G401 (cell line): ENCODE data around the gene ELF4. TPM values are rescaled to one million over a fixed set of nuclear protein-coding genes. Genes with fewer than 3 reads are reported as not detected.

Source experiments
- DNase-seq: peaks from one replicate; pipeline ENCODE4 v3.0.0-alpha.2; 2015; ENCODE audit warnings: low spot score
- in situ Hi-C: cut with HindIII; loops from 2 replicates; pipeline ENCODE4 v1.10.0; 2016; ENCODE audit warnings: low sequenced_read_pairs, mixed read lengths
- total RNA-seq: library from RNA; depleted of rRNA; stranded (reverse); fragments of >200 nt; shearing (Covaris generic); gene quantifications from 2 replicates; pipeline ENCODE4 v1.2.3, GENCODE V29; 2014

Gene ELF4
- total RNA-seq, 1 experiment from 2014 or later = 8.4 TPM

DNA sequence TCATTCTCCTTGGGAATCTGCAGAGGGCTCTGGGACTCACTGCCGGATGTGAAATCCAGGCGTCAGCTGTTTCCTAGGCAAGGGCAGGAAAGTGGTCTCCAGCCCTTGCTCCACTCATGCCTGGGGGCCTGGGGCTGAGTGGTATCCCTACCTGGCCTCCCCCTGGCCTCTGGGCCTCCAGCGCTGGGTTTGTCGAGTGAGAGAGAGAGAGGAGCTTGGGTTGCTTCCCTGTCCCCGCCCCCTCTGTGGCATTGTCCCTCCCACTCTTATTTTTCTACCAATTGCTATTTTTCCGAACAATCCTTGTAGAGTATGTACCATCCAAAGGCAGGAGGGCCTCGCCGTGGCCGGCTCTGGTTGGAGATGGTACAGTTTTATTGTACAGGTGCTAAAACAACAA, 53.1 kb downstream of the ELF4 start:
- DNase-seq = peak; percentile 6
- in situ Hi-C loops = no loop called here

DNA sequence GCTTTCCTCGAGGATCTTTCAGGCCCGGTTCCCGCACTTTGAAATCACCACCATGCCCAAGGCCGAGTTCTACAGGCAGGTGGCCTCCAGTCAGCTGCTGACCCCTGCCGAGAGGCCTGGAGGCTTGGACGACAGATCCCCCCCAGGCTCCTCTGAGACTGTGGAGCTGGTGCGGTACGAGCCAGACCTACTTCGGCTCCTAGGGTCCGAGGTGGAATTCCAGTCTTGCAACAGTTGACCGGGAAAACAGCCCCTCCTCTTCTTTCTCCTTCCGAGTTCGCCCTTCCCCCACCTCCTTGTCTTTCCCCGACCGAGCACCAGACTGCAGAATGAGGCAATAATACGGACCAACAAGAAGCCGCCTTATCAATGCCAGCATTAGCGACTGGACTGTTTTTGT, 54.4 kb downstream of the ELF4 start:
- in situ Hi-C loops = no loop called here
- no peak for DNase-seq

DNA sequence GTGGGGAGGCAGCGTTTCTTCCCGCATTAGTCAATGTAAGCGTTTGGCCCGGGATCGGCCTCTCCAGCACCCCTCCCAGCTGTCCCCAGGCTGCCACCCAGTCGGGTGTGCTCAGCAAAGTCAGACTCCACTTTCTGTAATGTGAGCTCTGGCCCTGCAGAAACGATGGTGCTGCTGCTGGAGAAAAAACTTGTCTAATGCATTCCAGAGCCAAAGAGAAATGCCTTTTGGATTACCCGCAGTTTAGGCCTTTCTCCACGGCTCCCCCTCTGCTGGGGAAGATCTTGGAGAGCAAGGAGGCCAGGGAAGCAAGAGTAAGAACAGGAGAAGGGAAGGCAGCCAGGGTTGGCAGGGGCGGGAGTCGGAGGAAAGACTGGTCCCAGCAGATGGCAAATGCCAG, 55.2 kb downstream of the ELF4 start:
- DNase-seq = peak; percentile 11
- in situ Hi-C loops = no loop called here

DNA sequence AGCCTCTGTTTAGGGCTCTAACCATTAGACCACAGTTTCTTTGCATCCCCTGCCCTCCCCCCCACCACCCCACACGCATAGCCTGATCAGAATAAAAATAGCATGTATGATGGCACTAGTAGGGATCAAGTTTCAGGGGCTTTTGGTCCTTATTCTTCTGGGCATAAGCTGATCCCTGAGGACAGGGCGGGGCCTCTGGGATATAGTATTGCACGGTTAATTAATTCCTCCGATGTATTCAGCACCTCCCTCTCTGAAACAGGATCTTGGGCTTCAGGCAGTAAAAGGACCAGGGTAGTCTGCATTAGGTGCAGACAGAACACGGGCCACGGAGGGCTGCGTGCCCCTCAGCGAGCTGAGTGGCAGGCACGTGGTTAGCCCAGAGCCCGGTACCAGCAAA, 57.1 kb downstream of the ELF4 start:
- no peak for DNase-seq
- in situ Hi-C loops = no loop called here

DNA sequence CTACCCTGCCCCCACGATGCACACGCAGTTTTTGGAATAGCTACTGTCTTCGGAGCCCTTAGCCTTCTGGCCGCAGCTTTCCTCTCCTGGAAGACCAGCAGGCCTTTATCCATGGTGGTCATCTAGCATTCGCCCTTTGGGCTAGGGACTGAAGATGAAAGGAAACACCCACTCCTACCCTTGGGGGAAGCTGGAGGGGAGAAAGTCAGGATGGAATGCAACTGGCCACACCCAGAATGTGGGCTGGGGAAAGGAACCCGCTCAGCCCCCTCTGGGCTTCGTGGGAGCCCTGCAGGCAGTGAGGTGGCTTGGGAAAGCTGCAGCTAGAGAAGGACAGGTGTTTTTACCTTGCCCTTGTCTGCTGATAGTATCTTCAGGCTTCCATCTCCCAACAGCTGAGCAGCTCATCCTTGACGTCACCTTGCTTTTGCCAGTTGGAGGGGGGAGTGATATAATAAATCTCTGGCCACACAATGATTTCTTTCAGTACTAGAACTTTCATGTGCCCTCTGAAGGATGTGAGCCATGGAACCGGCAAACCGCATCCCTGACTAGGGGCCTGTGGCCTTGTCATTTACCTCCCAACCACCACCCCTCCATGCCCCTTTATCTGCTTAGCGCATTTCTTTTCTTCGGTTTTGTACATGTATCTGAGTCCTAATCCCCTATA, 59.0 kb downstream of the ELF4 start:
- no peak for DNase-seq
- in situ Hi-C loops = no loop called here

DNA sequence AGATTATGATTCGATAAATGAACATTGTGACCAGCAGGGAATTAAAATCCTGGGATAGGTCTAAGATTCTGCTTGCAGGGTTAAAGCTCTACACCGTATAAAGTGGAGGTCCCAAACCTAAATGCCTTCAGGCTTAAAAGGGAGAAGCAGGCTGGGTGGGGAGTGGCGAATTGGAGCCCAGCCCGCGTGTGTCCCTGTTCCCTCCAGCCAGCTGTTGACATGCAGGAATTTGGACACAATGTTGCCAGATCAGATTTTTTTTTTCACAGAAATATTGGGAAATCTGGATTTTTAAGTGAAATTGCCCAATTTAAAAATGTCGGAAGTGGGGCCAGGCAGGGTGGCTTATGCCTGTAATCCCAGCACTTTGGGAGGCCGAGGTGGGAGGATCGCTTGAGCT, 60.5 kb downstream of the ELF4 start:
- DNase-seq = no peak
- in situ Hi-C loops = no loop called here

DNA sequence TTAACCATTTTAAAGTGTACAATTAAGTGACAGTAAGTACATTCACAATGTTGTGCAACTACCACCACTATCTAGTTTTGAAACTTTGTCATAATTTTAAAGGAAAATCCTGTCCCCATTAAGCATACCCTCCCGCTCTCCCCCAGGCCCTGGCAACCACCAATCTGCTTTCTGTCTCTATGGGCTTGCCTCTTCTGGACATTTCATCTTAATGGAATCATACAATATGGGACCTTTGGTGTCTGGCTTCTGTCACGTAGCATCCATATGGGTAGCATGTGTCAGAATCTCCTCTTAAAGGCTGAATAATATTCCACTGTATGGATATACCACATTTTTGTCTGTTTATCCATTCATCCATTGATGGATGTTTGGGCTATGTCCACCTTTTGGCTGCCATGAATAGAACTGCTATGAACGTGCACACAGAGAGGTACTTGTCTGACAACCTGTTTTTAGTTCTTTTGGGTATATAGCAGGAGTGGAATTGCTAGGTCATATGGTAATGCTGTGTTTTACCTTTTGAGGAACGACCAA, 61.5 kb downstream of the ELF4 start:
- no peak for DNase-seq
- in situ Hi-C loops = no loop called here

DNA sequence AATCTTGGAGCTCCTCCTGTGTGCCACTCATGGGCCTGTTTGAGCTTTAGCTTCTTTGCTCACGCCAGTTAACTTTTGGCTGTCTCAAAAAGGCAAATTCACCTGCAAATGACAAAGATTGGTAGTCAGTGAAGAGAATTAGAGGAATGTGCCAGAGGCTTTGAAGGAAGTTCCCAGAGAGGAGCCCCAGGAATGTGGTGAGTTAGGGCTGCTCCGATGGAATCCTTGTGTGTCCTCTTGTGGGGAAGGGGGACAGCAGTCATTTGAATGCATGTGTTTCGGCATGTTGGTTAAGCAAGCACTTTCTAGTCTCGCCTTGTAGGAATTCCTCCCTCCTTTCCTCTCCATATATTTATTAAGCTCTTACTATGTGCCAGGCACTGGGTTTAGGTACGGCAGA, 62.9 kb downstream of the ELF4 start:
- no peak for DNase-seq
- in situ Hi-C loops = no loop called here

DNA sequence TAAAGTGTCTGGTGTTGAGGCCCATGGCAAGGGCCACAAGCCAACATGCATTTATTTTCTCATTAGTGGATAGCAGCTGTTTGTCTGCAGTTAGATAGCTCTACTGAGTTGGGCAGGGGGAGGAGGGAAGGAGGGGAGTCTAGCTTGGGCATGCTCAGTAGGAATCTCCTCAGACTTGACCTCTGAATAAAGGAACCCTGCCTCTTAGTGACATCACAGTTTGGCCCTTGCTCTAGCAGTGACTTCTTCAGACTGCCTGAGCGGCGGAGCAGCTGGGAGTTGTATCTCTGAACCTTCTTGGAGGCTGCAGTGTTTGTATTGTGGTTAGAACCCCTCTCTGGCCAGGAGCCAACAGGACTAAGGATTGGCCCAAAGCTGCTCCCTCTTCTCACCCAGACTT, 70.5 kb downstream of the ELF4 start:
- in situ Hi-C loops = no loop called here
- DNase-seq = no peak

DNA sequence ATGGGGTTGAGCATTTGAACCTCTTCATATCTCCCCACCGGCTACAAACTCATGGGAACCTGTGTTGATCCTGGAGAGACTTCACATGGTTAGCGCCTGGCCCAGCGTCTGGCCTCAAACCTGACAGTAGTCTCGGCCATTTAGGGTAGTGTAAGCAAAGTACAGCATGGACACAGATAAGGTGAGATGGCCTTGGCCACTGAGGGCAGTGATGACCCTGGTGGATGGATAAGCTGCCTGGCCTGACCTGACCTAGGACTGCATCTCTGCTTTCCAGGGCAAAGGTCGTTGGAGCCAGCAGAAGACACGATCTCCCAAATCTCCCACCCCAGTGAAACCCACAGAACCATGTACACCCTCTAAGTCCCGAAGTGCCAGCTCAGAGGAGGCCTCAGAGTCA, 76.1 kb downstream of the ELF4 start:
- DNase-seq = no peak
- in situ Hi-C loops = no loop called here

DNA sequence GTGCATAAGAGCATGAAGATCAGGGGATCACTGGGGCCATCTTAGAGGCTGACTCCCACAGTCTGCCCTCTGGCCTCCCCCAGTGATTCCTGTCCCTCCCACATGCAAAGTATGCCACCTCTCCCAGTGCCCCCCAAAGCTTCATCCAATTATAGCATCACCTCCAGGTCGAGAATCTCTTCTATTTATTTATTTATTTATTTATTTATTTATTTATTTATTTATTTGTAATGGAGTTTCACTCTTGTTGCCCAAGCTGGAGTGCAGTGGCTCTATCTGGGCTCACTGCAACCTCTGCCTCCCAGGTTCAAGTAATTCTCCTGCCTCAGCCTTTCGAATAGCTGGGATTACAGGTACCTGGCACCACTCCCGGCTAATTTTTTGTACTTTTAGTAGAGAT, 77.7 kb downstream of the ELF4 start:
- in situ Hi-C loops = no loop called here
- no peak for DNase-seq

DNA sequence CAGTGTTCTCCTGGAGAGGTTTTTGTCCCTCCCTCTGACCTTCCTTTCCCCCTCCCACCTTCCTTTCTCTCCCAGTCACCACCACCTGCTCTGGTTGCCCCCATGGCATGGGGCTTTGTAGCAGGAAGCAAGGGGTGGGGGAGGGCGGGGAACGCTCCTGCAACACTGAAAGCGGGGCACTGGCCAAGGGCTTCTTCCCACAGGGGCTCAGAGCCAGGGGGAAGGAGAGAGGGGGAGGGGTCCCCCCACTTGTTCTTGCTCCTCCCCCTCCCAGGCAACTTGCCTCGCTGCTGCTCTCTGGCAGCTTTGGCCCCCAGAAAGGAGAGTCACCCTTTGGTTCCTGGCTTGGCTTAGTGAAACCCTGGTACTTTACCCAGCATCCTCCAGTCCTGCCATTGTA, 79.5 kb downstream of the ELF4 start:
- in situ Hi-C loops = no loop called here
- no peak for DNase-seq

DNA sequence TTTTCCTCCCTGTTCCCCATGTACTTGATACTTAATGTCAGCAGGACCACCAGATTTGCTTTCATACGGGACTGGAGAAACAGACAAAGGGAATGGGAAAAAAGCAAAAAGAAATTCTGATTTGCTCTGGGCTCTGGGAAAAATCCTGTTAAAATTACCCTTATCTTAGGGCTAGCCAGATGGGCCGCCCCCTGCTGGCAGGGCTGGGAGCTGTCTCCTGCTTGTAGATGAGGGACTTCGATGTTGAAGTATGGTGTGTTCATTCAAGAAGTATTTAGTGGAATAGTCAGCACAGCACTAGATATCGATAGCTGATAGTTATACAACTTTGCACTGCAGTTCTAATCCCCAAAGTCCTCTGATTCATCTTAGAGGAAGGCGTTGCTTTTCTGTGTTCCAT, 82.1 kb downstream of the ELF4 start:
- DNase-seq = no peak

DNA sequence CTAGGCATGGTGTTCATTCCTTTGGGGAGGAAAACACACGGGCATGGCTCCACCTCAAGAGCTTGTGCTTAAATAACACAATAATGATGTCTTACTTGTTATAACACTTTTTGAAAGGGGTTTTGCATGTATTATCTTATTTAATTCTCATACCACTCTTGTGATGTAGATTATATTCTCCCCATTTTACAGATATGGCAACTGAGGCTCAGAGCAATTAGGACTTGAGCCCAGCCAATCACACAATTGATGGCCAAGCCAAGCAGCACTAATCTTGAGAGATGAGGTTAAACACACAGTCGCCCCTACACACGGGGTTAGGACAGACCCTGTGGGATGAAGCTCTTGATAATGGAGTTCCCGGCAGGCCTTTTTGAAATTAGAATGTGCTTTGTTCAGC, 82.7 kb downstream of the ELF4 start:
- in situ Hi-C loops = no loop called here

More for the DNA sequence above, 82.1 kb downstream of the ELF4 start:
- in situ Hi-C loops = no loop called here

DNA sequence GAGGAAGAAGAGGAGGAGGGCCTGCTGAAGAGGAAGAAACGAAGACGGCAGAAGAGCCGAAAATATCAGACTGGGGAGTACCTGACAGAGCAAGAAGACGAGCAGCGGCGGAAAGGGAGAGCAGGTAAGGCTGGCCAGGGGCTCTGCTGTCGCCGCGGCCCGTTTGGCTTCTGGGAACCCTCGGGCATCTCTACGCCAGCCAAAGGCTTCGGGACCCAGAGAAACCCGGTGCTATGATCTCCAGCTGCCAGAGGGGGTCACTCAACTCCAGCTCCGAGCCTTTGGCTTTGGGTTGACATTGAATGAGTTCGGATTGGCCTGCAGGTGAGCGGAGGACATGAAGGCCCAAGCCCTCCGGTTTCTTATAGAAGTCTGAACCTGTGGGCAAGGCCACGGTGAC, 85.0 kb downstream of the ELF4 start:
- in situ Hi-C loops = no loop called here
- DNase-seq = no peak

More for the DNA sequence above, 82.7 kb downstream of the ELF4 start:
- no peak for DNase-seq

DNA sequence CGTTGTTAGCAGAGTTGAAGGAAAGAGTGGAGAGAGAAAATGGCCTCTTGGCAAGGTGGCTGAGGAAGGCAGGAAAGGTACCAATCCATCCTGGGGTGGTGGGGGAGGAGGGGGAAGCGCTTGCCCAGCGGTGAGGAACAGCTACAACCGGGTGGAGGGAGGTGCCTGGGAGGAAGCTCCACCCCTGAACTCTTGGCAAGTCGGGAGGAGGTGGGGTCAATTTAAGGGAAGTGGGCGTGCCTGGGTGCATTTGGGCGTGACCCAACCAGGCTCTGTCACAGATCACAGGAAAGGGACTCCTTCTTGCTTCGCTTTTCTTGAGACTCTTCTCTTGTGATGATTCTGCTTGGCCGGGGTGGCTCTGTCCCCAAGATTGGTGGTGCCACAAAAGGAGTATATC, 86.2 kb downstream of the ELF4 start:
- no peak for DNase-seq

DNA sequence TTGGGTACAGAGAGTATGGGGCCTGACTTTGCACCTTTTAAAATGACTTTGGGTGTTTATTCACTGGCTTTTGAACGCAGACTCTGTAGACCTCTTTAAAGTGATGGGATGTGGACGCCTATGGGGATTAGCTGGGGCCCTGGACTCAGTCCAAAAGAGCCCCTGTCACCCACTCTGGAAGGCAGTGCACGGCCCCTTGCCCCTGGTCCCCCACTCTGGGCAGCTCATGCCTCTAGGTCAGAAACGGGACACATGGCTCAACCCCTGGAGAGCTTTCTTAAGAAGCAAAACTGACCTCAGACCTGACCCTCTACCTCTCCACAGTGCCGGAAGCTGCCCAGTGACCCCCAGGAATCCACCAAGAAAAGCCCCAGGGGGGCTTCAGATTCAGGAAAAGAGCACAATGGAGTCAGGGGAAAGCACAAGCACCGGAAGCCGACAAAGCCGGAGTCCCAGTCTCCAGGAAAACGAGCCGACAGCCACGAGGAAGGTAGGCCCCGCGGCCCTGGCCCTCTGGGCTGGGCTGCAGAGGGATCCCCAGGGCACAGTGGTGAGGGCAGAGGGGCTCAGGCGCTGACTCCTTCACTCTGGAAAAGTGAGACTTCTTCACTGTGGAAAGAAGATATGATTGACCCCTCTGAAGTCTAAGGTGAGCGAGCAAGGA, 89.5 kb downstream of the ELF4 start:
- in situ Hi-C loops = no loop called here
- no peak for DNase-seq

More for the DNA sequence above, 86.2 kb downstream of the ELF4 start:
- in situ Hi-C loops = no loop called here

DNA sequence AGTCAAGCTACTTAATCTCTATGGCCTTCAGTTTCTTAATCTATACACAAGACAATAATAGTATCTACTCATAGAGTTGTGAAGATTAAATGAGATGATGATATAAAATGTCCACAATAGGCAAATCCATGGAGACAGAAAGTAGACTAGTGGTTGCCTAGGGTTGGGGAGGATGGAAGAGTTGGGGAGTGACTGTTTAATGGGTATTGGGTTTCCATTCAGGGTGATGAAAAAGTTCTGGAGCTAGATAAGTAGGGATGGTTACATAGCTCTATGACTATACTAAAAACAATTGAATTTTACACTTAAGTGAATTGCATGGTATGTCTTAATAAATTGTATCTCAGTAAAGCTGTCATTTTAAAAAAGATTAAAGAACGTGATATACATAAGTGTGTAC, 92.2 kb downstream of the ELF4 start:
- in situ Hi-C loops = no loop called here
- no peak for DNase-seq

DNA sequence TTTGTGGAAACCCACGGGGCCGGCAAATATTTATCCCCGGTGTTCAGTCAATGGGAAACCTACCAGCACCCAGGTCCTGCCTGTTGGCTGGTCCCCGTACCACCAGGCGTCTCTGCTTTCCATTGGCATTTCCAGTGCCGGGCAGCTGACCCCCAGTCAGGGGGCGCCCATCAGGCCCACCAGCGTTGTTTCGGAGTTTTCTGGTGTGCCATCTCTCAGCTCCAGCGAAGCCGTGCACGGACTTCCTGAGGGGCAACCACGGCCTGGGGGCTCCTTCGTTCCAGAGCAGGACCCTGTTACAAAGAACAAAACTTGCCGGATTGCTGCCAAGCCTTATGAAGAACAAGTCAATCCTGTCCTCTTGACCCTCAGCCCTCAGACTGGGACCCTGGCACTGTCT, 95.1 kb downstream of the ELF4 start:
- in situ Hi-C loops = no loop called here

More for the DNA sequence above, 95.1 kb downstream of the ELF4 start:
- DNase-seq = no peak
